ENCODE data around the gene CDK8.

- TF ChIP-seq, protein P1, sequence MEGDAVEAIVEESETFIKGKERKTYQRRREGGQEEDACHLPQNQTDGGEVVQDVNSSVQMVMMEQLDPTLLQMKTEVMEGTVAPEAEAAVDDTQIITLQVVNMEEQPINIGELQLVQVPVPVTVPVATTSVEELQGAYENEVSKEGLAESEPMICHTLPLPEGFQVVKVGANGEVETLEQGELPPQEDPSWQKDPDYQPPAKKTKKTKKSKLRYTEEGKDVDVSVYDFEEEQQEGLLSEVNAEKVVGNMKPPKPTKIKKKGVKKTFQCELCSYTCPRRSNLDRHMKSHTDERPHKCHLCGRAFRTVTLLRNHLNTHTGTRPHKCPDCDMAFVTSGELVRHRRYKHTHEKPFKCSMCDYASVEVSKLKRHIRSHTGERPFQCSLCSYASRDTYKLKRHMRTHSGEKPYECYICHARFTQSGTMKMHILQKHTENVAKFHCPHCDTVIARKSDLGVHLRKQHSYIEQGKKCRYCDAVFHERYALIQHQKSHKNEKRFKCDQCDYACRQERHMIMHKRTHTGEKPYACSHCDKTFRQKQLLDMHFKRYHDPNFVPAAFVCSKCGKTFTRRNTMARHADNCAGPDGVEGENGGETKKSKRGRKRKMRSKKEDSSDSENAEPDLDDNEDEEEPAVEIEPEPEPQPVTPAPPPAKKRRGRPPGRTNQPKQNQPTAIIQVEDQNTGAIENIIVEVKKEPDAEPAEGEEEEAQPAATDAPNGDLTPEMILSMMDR (conservative IDR thresholded peaks at IDR 0.05; ENCODE audit: low read depth, low read length) = no peak
- no peak for TF ChIP-seq EZH2 (IDR thresholded peaks at IDR 0.05; ENCODE audit: low read length, unreplicated experiment)
Measured at GRCh38 chr13:26412936-26413716, 159.2 kb downstream of the CDK8 start.

Data from PC-3 (cell line).